NCI-H187 (cell line): Measurements from ENCODE around the gene LAX1.
"Not testable (repeated sequence)": the region's sequence is repeated elsewhere in the genome, so short reads cannot be mapped to it uniquely, and the experiment has no call there.

Experiments
- DNase-seq, 2 experiments: peaks; one replicate each; lab custom pipeline; 2025; lab: John Stamatoyannopoulos, UW

LAX1 gene, protein sequence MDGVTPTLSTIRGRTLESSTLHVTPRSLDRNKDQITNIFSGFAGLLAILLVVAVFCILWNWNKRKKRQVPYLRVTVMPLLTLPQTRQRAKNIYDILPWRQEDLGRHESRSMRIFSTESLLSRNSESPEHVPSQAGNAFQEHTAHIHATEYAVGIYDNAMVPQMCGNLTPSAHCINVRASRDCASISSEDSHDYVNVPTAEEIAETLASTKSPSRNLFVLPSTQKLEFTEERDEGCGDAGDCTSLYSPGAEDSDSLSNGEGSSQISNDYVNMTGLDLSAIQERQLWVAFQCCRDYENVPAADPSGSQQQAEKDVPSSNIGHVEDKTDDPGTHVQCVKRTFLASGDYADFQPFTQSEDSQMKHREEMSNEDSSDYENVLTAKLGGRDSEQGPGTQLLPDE

DNA sequence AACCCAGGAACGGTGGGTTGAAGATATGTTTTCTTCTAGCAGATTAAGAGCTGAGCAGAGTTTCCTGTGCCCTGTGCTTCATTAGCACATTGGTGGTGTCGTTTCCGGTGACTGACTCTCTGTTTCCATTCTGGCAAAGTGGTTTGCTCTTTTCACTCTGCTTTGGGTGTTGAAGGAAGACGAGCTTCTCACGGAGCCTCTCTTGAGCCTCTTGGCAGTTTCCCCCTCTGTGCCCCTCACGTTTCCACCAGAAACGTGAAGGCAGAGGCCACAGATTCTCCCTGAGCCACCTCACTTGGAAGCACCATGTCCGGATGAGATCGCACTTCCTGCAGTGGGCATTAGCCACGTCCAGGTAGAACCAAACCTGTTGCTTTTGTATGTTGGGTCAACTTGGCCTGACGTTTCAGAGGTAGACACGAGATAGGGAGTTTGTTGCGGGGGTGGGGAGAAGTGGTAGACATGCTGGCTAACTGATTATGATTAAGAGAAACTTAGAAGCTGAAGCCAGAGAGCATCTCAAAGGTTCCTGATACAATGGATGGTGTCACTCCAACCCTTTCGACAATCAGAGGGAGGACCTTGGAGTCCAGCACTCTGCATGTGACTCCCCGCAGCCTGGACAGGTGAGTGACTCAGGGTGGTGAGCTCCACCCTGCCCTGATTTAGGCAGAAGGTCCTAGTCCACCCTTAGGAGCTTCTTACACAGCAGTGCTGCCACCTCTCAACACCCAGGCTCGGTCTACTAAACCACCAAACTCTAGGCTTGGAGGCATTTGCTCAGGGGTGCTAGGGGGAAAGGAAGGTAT, at the start of gene LAX1:
Gene LAX1 (plus strand): TSS at position 155 of the 809 bp plus-strand sequence. CDS start 383 bp downstream, at position 538.
- no peak for DNase-seq

DNA sequence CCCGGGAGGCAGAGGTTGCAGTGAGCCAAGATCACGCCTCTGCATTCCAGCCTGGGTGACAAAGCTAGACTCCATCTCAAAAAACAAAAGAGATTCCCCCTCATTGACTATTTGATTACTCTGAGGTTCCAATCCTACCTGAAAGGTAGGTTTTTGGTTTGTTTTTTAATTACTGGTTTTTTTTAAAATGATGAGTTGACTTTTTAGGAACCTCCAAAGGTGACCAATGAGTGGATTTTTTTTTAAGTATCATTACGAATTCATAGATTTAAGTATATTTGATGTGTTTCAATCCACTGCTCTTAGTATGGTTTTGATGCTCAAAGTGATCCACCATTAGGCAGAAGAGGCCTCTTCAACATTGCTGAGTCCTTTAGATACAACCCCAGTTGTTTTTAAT, 47.9 kb upstream of the LAX1 start:
- no peak for DNase-seq

DNA sequence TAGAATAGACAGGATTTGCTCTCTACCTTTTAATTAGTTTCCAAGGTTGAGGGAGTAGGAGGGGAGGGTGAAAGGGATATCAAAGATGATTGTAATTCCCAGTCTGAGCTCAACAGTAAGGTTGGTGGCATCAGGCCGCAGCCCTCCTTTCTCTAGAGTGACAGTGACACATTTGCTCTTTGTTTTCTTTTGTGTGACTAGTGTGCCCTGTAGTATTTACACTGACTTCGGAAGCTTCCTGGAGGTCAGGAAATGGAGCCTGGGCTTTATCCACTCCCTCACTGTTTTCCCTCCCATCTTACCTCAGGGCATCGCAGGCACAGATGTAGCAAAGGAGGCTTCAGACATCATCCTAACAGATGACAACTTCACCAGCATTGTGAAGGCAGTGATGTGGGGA, 44.7 kb upstream of the LAX1 start:
- no peak for DNase-seq

DNA sequence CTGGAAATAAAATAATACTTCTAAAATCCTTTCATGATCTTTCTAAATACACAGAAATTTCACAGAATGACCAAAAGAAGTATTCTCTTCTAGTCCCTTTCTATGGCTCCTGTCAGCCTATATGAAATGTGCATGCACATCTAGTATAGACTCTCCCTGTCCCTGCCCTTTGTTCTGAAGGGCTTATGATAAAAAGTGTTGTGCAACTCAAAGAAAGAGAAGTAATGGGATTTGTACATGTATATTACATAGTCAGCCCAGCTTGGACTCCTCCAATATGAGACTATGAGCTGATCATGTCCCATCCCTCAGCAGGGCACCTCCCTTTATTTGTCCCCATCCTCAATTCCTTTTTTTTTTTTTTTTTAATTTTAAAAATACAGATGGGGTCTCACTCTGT, 42.1 kb upstream of the LAX1 start:
- no peak for DNase-seq

DNA sequence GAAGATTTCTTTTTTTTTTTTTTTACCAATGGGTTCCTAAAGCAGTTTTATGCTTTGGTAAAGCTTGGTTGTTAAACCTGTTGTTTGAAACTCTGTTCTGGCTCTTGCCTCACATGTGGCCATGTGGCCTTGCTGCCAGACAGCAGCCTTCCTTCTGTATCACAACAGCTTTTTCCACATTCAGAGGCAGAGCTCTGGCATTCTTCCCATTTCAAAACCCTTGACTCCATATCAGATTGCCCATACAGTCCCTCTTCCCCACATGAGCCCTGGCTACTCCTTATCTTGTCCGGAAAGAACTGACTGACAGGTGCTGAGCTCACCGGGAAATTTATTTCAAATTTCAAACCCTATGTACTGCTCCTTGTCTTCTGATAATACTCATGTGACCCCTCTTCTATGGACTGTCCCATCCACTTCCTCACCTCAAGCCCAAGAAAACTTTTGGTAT, 38.5 kb upstream of the LAX1 start:
- DNase-seq = no peak

DNA sequence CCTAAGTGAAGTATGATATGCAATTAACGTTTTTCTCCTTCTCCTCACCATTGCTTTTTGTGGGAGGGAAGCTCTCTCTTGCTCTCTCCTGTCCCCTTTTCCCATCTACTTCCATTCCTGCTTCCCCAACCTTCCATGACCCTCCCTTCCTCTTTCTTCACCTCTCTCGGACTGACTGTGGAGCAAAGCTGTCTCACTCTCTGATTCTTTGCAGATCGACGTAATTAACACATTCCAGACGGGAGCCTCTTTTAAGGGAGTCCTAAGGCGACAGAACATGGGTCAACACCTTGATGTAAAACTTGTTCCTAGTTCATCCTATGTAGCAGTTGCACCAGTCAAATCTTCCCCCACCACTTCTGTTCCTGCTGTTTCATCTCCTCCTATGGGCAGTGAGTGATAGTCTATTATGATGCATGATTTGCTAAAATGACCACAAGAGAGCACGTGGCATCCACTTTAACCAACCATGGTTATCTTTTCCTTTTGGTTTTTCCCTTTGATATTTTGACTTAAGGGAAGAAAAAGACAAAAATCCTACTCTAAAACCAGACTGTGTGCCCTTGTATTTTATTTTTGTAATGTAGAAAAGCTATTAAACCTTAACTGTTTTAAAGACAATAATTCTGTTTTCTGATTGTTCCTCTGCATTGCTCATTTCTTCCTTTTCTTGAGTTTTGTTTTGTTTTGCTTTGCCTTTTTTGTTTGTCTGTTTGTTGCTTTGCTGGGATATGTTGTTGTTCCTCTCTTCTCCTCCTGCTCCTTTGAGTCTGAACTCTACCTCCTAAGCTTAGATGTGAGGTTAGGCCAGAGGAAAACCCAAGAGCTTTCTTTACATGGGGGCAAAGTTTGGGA, 31.7 kb upstream of the LAX1 start:
- DNase-seq = no peak

DNA sequence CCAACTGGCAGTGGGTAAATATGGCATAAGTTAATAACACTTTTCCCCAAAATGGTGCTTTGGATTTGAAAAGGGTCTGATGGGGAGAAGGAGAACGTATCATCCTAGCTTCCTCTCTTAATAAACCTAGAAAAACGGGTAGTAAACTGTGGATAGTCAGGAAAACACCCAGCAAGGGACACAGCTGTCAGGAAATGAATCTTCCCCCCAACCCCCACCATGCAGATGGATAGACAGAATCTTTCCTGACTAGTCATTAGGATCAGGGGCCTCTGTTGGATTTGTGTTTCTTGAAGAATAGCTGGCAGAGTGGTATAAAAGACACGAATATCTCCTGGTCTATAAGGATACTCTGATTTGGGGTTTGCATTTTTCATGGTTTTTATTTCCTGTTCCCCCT, 22.5 kb upstream of the LAX1 start:
- no peak for DNase-seq

DNA sequence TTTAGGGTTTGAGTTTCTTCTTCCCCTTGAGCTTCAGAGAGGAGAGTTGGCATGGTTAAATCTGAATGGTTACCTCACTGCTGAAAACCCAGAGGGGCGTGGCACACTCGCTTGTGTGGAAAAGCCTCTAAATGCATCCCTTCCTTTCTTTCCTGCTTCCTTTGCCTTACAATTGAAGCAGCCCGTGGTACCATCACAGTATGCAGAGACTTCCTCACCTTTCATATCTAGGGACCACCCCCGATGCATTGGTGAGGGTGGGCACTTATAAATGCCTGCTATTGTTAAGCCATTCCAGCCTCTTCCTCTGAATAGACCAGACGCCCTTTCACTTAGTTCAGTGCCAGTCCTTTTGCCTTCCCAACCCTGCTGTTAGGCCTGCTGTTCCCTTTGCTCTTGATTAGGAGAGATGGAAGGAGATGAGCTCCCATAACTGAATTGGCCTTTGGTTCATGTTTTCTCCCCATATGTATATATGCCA, 21.9 kb upstream of the LAX1 start:
- no peak for DNase-seq

DNA sequence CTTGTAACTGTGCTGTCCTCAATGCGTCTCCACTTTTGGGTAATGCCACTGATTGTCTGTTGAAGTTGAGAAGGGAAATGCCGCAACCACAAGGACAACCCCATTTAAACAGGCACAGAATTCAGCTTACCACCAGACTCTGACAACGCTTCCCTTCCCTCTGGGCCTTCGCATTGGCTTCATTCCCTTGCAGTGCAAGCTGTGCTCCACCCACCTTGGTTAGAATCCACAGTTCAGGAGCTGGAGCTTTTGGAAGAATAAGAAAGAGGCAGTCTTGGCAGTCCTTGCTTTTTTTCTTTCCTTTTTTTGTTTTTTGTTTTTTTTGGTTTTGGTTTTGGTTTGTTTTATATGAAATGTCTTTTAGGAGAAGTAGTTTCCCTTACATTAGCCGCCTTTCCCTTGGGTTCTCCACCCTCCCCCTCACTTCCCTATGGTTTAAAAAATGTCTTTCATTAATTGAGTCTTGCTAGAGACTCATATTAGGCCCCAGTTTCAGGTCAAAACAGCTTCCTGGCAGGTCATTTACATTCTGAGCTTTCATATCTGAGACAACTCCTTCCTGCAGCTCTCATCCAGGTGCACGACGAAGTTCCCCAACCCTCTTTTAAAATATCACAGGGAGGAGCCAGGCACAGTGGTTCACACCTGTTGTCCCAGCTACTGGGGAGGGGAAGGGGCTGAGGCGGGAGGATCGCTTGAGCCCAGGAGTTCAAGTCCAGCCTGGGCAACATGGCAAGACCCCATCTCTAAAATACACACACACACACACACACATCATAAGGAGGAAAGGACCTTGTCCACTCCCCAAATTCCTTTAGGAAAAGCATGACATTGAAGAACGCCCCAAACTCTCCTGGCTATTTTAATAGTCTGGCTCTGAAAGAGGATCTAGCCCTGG, 20.7 kb upstream of the LAX1 start:
- DNase-seq = no peak

DNA sequence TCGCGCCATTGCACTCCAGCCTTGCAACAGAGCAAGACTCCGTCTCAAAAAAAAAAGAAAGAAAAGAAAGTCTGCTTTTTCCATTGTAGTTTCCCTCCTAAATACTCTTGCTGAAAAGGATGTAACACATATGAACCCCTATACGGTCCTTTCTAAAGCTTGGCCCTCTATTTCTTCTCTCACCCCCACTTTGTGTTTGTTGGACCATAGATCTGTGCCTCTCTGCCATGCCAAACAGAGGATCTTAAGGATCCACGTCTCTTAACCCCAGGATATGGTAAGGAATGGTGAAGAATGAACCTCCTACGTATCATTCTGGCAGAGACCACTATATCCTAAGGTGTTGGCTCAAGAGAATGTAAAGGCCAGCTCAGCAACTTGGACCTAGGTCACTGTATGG, 18.7 kb upstream of the LAX1 start:
- DNase-seq = no peak

DNA sequence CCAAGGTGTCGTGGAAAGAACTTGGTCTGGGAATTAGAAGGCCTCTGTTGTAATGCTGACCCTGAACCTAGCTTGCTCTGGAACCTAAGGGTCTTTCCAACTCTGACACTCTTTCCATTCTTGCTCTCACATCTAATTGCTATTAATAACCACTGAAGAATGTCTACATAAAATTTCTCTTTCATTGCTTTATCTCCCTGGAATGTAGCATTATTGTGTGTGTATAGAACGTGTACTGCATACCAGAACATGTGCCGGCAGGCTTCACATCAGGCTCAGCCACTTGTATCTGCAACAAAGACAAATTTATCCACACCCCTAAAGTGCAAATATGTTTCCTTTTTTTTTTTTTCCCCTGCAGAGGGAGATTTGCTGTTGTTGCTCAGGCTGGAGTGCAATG, 13.9 kb upstream of the LAX1 start:
- DNase-seq = no peak

DNA sequence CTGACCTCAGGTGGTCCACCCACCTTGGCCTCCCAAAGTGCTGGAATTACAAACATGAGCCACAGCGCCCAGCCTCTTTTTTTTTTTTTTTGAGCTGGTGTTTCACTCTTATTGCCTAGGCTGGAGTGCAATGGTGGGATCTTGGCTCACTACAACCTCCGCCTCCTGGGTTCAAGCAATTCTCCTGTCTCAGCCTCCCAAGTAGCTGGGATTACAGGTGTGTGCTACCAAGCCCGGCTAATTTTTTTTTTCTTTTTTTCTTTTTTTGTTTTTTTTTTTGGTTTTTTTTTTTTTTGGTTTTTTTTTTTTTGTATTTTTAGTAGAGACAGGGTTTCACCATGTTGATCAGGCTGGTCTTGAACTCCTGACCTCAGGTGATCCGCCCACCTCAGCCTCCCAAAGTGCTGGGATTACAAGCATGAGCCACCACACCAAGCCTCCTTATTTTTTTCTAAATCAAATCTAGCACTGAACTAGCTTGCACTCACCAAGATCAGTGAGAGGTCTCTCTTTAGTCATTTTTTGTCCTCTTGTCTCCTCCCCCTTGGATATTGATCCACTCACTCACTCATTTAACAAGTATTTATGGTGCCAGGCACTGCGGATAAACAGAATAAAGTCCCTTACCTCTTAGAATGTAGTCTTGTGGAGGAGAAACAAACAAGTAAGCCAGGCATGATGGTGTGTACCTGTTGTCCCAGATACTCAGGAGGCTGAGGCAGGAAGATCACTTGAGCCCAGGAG, 13.2 kb upstream of the LAX1 start:
- DNase-seq = not testable (repeated sequence)

DNA sequence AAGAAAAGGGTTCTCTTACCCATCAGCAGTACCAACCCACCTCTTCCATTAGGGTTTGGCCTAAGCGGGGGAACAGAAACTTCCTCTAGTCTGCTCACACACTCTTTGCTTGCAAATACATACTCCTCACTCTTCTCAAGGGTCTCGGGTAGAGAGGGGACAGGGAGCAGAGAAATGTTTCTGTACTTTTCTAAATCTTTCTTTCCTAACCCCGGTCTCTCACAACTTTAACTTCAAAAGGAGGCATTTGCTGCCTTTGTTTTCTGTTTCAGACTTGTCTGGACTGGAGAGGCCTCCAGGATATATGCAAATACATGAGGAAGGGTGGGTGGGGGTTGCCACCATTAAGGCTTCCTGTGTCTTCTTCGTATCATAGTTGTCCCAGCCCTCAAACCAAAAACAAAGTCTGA, 10.5 kb upstream of the LAX1 start:
- DNase-seq = no peak

DNA sequence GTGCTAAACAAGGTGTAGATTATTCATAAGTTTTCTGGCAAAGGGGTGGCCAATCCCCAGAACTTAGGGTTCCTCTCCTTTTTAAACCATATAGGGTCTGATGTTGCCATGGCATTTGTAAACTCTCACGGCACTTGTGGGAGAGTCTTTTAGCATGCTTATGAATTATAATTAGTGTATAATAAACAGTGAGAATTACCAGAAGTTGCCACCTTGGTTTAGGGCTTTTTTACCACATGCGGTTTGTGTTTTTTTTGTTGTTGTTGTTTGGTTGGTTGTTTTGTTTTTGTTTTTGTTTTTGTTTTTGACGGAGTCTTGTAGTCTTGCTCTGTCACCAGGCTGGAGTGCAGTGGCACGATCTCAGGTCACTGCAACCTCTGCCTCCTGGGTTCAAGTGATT, 8.9 kb upstream of the LAX1 start:
- DNase-seq = no peak

DNA sequence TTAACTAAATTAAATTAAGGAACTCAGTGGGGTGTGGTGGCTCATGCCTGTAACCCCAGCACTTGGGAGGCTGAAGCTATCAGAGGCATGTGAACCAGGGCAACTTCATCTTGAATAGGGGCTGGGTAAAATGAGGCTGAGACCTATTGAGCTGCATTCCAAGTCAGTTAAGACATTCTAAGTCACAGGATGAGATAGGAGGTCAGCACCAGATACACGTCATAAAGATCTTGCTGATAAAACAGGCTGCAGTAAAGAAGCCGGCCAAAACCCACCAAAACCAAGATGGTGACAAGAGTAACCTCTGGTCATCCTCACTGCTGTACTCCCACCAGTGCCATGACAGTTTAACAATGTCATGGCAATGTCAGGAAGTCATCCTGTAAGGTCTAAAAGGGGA, 6.2 kb upstream of the LAX1 start:
- DNase-seq = not testable (repeated sequence)

DNA sequence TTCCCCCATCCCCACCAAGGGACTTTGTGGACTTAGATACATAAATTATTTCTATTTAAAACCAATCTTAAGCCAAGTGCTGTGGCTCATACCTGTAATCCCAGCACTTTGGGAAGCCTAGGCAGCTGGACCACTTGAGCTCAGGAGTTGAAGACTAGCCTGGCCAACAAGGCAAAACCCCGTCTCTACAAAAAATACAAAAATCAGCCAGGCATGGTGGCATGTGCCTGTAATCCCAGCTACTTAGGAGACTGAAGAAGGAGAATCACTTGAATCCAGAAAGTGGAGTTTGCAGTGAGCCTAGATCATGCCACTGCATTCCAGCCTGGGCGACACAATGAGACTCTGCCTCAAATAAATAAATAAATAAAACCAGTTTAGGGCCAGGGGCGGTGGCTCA, 4.5 kb upstream of the LAX1 start:
- DNase-seq = no peak

DNA sequence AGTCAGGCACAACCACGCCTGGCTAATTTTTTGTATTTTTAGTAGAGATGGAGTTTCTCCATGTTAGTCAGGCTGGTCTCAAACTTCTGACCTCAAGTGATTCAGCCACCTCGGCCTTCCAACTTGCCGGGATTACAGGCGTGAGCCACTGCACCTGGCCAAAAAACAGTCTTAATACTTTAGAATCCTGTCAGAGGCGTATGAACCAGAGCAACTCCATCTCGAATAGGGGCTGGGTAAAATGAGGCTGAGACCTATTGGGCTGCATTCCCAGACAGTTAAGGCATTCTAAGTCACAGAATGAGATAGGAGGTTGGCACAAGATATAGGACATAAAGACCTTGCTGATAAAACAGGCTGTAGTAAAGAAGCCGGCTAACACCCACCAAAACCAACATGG, 3.0 kb upstream of the LAX1 start:
- DNase-seq = not testable (repeated sequence)

DNA sequence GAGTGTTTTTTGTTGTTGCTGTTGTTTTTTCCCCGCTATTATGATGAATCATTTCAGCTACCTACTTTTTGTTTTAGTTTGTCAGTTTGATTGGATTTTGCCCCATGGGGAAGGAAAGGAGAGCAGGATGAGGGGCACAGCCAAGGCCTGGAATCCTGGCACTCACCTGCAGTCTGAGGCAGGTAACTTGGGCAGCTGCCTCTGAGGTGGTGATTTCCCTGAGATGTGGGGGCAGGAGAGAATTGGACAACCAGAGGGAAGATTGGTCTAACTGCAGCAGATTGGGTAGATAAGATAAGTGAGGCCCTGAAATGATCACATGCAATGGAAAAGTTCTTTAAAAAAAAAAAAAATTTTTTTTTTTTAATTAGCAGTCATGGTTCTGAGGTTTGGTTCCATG, 1.5 kb upstream of the LAX1 start:
- DNase-seq = no peak

DNA sequence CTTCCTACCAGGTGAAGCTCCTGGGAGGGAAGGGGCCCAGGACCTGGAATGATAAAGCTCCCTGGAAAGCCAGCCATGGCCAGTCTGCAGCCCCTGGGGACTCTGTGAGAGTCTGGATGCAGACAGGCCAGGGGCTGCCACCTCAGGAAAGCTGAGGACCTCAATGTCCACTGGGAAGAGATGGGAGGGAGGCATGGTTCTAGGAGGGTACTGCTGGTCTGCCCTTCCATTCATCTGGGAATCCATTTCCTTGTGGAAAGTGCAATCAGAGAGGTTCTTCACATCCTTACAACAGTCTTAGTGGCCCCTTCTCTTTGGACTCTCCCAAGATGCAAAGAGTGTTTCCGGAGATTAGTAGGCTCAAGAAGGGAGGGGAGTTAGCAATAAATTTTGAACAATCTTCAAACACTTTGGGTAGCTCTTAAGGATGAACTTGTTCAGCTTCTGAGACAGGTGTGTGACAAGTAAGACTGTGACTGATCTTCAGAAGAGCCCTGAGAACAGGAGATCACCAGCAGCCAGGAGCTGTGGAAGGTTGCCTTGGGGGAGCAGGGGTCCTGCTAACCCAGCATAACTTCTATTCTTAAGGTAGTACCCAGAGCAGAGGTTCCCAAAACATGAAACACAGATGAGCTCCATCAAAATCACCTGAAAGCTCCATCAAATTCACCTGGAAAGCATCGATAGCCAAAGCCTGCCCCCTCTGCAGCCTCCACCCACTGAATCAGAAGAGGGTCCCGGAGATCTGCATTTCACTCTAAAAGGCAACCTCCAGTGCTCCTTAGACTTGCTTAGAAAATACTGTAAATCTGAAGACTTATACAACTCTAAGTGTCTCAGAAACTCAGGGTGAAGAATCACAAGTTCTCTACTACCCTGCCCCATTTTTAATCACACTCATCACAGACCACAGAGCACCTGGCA, 616 bp upstream of the LAX1 start:
- no peak for DNase-seq
